HTERT RPE-1 (cell line): ENCODE results near the gene MYO1H.
"Not testable (repeated sequence)": the region's sequence is repeated elsewhere in the genome, so short reads cannot be mapped to it uniquely, and the experiment has no call there.

Source experiments
- in situ Hi-C: fragments of 300-500 bp; cut with MboI; formaldehyde crosslinking; loops from 4 replicates; pipeline ENCODE4 v1.14.3; 2020; ENCODE audit warnings: low sequenced_read_pairs

MYO1H gene

GRCh38 chr12:109394891-109395290 is 47.2 kb downstream of the MYO1H start:
- in situ Hi-C loops: no loop called here

GRCh38 chr12:109404841-109405240 is 57.1 kb downstream of the MYO1H start:
- in situ Hi-C loops: not testable (repeated sequence)

- in situ Hi-C loops: not testable (repeated sequence)
Observed at GRCh38 chr12:109406147-109406546, 58.4 kb downstream of the MYO1H start.

GRCh38 chr12:109418848-109419480 is 71.3 kb downstream of the MYO1H start:
- in situ Hi-C loops: no loop called here

GRCh38 chr12:109421355-109422087 is 73.8 kb downstream of the MYO1H start:
- in situ Hi-C loops: no loop called here

GRCh38 chr12:109422251-109422650 is 74.6 kb downstream of the MYO1H start:
- in situ Hi-C loops: no loop called here

- in situ Hi-C loops: no loop called here
Observed at GRCh38 chr12:109423392-109423791, 75.7 kb downstream of the MYO1H start.

GRCh38 chr12:109428037-109428629 is 80.4 kb downstream of the MYO1H start:
- in situ Hi-C loops: no loop called here

GRCh38 chr12:109428804-109429203 is 81.1 kb downstream of the MYO1H start:
- in situ Hi-C loops: not testable (repeated sequence)

GRCh38 chr12:109430244-109430643 is 82.5 kb downstream of the MYO1H start:
- in situ Hi-C loops: no loop called here

GRCh38 chr12:109432431-109432830 is 84.7 kb downstream of the MYO1H start:
- in situ Hi-C loops: no loop called here

- in situ Hi-C loops: no loop called here
Observed at GRCh38 chr12:109432842-109433304, 85.2 kb downstream of the MYO1H start.

- in situ Hi-C loops: no loop called here
Observed at GRCh38 chr12:109433618-109434017, 85.9 kb downstream of the MYO1H start.

GRCh38 chr12:109434582-109434981 is 86.9 kb downstream of the MYO1H start:
- in situ Hi-C loops: no loop called here

GRCh38 chr12:109435428-109436187 is 87.9 kb downstream of the MYO1H start:
- in situ Hi-C loops: no loop called here

GRCh38 chr12:109436188-109436560 is 88.5 kb downstream of the MYO1H start:
- in situ Hi-C loops: no loop called here

- in situ Hi-C loops: no loop called here
Observed at GRCh38 chr12:109439181-109439580, 91.5 kb downstream of the MYO1H start.

- in situ Hi-C loops: not testable (repeated sequence)
Observed at GRCh38 chr12:109439951-109440350, 92.3 kb downstream of the MYO1H start.

- in situ Hi-C loops: no loop called here
Observed at GRCh38 chr12:109440851-109441490, 93.3 kb downstream of the MYO1H start.

- in situ Hi-C loops: no loop called here
Observed at GRCh38 chr12:109443794-109444193, 96.1 kb downstream of the MYO1H start.

GRCh38 chr12:109444259-109444658 is 96.6 kb downstream of the MYO1H start:
- in situ Hi-C loops: no loop called here
